Left kidney (tissue), 2 donors: Measurements from ENCODE around the gene CMTR1. TPM values are rescaled to one million over a fixed set of nuclear protein-coding genes. Genes with fewer than 3 reads are reported as not detected.
"Not testable (repeated sequence)": the region's sequence is repeated elsewhere in the genome, so short reads cannot be mapped to it uniquely, and the experiment has no call there.

Source experiments
- DNase-seq: peaks from one replicate; pipeline ENCODE4 v3.0.0-alpha.2; 2013
- polyA plus RNA-seq: library from polyadenylated mRNA; unstranded; fragments of 120-200 nt; gene quantifications from one replicate; pipeline ENCODE4 v1.2.1, GENCODE V29; 2013; ENCODE audit not compliant: insufficient read length

CMTR1 gene
- polyA plus RNA-seq, 1 donor, result 53.8 TPM

DNA sequence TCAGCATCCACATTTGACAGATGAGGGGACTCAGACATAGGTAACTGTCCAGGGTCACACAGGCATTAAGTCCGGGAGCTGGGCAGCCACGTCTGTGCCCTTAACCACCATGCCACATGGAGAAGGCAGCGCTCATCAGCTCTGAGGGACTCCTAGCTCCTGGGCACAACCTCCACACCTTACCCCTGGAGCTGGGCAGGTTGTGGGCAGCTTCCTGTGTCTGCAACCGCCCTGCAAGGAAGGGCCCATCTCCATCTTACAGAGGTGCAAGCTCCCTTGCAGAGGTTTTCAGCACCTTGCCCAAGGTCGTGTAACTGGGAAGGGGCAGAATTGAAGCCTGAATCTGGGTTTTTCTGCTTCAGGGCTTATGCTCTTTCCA is 58.8 kb downstream of the CMTR1 start:
- DNase-seq, result no peak

DNA sequence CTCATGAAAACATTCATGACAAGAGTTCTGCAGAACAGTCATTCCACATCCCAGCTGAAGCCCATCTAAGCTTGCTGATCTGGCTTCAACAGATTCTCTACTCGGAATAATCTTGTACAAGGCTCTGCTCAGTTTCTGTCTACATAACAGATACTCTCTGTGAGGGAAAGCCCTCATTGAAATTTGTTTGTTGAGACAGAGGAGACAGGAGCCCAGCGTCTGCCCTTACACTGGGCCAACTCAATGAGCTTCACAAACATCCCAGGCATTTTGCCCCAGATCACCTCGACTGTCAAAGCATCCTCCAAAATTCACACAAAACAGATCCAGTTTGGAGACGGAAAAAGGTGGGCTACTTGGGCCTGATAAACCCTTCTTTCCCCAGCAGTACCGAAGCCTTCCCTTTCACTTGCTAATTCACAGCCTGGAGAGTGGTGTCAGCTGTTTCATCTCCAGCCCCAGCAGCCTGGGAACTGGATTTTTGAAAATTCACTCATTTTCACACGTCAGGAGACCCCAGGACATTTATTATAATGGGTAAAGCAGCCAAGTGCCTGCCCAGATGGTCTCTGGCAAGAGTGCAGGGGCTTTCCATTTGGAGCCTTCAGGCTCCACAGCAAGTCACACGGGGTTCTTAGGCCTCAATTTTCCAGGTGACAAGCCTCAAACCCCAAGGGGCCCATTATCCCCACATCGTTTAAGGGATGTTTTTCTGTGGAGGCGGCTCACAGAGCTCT is 59.4 kb downstream of the CMTR1 start:
- no peak for DNase-seq

DNA sequence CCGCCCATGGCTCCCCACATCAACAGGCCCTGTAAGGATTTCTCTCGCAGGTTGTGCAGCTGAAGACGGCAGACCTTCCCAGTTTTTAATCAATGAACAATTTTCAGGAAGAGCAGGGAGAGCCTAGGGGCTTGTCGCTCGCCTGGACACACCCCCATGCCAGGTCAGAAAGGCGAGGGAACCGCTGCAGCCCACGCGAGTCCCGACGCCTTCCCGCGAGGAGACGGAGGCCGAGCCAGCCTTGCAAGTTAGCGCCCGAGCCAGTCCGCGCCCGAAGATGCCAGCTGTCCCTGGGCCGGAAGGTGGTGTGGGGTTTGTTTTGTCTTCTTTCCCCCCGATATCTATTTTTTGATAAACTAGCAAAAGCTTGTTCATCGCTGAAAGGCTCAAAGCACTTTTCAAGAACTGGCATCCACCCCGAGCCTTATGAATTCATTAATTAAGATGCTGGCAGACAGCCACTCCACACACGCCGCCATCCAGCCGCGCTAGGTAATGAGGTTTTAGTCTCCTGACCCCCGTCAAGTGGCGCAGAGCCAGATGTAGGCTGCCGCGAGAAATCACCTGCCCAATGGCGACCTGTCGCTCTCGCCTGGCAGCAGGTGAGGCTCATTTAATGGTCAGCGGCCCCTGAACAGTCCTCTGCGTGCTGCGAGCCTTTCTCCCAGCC is 60.1 kb downstream of the CMTR1 start:
- no peak for DNase-seq

DNA sequence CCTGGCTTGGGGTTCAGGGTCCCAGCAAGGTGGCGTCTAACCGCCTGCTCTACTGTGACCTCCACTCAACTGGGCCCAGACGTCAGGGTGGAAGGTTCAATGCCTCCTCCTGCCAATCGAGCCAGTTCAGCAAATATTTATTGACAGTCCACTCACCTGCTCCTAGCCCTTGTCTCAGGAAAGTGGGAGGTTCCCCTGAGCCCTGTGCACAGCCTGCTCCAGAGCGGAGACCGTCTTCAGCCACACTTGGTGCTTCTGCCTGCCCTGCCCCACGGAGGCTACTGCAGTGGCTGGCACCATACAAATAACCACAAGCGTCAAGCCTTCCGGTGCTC is 60.6 kb downstream of the CMTR1 start:
- no peak for DNase-seq

DNA sequence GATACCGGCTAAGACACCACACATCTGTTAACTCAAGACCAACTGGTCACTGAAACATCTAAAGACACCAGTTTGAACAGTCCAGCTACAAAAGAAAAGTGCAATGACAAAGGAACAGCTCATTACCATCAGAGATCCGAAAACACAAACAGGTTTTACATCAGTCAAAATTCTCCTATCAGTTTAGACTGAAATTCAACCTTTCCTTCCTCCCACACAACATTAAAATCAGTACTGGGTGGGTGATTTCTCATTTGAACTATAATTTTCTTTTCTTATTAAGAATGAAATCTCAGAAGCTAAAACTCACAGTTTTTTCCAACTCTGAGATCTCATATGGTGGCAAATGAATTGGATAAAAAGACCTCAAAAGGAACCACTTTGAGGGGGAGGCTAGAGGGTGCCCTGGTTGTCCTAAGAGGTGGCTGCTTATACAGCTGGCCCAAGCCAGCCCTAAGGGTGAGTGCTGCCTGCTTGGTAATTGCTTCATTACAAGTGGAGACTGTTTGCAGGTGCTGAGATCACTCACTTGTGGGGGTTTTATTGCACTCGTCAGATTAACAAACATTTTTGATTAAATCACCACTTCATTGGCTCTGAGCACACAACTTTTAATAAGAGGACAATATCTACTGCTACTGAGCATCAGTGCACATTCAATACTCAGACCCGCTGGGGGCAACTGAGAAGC is 62.4 kb downstream of the CMTR1 start:
- DNase-seq, result no peak

DNA sequence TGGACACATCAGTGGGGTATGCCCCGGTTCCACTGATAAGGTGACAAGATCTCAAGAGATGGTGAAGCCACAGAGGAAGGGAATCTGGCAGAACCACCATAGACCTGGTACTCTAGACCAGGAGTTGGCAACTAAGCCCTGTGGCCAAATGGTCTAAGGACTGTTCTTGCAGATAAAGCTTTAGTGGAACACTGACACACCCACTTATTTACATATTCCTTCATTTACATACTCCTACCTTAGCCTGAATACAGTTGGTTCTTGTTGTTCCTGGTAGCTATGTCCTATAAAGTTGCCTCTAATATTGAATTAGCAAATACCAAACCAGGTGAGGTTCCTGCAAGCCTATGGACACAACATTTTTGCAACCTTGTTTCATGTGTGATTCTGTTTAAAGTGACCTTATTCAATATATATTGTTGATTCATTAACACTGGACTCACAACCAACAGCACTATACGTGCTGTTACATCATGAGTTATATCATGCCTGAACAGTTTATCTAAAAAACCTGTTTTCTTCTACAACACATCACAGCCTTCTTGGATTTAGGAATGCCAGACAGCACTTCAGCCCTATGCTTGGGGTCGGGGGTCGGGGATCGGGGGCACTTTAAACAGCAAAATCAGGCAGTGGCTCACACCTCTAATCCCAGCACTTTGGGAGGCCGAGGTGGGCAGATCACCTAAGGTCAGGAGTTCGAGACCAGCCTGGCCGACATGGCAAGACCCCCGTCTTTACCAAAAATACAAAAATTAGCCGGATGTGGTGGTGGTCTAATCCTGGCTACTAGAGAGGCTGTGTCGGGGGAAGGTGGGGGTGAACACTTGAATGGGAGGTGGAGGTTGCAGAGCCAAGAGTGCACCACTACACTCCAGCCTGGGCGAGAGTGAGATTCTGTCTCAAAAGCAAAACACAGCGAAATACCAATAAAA is 64.2 kb downstream of the CMTR1 start:
- DNase-seq, result no peak

DNA sequence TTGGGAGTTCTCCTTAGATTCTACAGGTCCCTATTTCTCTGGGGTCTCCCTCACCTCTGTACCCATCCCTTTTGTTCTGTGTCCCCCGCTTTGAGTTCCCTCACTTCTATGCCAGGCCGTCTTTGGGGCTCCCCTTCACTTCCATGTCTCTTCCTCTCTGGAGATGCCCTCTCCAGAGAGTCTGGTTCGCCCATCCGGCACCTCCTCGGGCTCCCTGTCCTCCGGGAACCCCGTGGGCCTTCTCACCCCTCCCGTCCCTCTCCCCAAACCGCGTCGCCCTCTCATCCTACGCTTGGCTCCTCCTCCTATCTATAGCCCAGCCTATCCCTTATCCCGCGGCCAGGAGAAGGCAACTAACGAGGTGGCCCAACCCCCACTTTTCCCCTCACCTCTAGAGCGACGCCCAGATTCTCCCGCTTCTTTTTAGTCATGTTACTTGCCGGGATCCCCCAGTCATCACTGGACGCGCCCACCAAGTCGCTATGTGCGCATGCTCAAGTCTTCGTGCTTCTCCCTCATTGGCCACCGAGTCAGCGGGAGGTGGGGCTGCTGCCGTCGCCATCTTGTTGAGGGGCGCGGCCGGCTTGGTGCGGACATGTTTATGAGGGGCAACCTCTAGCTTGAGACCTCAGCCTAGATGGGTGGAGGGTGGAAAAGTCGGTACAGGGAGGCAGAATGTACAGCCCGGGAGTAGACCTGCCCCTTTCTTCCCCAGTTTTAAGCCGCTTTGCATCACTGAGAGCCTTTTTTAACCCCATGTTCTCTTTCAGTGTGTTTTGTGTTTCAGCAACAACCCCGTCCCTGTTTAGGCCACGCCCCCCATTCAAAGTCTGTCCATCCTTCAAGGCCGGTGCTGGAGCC is 66.6 kb downstream of the CMTR1 start, which contains the start of gene CCDC167:
Gene CCDC167 (minus strand): TSS at position 461 of the 861 bp plus-strand sequence. CDS start 30 bp downstream, at position 431.
- peak; percentile 97 for DNase-seq

DNA sequence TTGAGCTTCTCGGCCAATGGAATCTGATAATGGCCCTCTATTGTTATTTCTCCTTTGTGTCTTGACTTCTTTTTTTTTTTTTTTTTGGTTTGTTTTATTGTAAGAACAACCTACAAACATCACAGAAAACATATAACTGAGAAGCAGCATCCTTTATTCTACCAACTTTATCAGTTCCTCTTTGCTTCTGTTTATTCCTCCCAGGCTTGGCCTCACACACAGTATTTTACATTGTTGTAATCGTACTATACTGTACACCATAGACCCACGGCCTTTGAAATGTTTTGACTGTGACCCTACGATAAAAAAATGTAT is 67.2 kb downstream of the CMTR1 start:
- no peak for DNase-seq

DNA sequence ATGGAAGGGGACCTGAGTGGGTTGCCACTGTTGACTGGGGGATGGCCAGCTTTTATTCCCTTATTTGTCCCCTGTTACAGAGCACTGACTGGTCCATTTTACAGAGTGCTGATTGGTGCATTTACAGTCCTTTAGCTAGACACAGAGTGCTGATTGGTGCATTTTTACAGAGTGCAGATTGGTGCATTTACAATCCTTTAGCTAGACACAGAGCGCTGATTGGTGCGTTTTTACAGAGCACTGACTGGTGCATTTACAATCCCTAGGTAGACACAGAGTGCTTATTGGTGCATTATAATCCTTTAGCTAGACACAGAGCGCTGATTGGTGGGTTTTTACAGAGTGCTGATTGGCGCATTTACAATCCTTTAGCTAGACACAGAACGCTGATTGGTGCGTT is 67.9 kb downstream of the CMTR1 start:
- DNase-seq, result not testable (repeated sequence)

DNA sequence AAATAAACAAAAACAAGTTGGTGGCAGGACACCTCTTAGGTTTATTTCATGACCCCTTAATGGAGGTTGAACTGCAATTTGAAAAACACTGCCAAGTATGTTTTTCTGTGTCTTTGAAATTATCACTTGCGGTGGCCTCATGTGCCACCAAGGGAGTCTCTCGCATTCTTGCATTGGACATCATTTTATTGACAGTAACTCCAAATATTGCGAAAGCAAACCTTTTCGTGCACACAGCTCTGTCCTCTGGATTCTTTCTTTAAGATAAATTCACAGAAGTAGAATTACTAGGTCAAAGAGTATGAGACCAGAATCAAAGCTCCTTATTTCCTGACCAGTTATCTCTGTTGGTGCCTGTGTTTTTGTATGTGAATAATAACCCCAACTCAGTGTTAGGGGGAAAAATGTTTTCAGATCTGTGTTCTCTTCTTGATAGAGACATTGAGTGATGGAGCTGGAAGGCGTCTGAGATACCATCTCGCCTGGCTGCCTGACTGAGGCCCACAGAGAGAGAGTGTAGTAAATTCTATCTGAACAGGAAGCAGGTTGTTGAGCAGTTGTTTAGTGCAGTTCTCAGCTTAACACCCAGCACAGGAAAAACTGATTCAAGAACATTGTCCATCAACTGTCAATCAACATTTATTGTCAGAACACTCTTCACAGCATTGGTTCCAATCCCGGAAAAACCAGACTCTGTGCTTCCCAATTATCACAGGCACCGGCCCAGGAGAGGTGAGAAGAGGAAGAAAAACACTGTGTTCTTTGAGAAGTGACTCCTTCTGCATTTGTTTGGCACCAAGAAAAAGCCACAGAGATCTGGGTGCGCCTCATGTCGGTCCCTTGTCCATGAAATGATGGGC is 68.8 kb downstream of the CMTR1 start:
- no peak for DNase-seq

DNA sequence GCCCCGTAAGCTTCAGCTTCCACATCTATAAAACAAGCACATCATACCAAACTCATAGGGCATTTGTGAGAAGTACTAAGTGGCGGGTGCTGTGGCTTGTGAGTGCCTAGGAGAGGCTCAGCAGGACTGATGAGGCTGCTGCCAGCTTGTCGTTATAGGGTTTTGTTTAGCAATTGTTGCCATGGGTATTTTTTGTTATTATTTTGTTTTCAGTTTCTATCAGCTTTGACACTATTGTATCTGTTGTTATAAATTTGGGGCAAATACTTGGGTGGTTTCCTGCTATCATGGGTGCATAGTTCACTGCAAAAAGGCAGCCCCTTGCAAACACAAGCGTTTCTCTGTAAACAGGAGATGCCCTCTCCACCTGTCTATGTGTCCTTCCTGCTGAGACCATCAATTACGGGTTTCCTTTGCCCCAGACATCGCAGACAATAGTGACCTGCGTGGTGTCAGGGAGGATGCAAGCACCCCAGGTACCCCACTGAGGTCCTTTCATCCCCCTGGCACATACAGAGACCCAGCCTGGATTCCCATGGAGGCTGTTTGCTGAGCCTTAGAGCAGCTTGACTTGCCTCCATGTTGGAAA is 69.8 kb downstream of the CMTR1 start:
- no peak for DNase-seq

DNA sequence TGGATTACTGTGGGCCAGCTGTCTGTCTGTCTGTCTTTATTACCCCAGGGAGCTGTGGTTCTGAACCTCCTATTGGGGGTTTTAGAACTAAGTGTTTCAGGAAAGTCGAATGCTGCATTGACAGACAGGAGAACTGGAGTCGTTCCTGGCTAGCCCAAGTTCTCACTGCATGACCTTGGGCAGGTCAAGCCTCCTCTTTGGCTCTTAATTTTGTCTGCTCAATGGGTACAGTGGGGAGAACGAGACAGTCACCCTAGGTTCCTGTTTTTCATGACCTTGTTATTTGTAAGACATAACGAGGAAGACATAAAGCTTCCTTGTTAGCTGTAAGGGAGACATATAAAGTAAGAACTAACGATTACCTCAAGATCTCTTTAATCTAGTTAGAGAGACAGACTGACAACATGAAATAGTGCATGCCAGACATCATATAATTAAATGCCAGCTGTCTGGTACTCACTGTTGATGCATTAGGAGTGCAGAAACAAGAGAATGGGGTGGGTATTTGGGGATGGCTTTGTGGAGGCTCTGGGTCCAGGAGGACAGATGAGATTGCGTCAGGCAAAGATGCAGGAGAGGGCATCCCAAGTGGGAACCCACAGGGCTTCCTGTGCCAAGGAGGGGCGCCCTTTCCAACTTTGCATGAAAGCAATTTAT is 70.4 kb downstream of the CMTR1 start:
- no peak for DNase-seq

DNA sequence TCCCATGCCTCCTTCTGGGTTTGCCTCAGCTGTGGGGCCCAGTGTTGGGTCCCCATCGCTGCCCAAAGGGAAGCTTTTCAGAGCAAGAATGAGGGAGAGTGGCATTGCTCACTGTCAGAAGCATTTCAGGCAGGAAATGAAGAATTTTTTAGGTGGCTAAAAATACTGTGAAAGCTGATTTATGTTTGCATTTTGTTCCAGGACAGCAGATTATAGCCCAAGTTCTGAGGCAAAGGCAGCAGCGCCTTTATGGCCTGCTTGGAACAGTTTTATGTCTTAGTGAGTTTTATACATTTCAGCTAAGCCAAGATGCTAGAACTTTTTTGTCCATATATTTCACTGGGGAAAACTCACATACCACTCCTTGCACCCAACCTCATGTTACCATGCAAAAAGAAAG is 71.0 kb downstream of the CMTR1 start:
- no peak for DNase-seq

DNA sequence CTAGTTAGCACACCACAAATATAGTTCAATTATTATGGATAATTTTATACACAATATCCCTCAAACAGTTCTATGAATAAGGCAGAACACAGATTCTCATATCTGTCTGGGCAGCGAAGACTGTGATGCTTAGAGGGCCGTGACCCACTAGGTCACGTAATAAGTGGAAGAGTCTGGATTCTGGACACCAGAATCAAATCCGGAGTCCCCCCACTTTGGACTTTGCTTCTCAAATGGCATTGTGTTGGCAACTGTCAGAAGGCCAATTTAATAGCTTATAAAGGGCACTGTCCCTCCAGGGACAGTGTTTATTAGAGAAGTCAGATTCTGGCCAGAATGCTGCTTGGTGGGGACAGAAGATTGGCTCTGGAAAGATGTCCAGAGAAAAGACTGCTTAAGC is 73.5 kb downstream of the CMTR1 start:
- DNase-seq, result no peak

DNA sequence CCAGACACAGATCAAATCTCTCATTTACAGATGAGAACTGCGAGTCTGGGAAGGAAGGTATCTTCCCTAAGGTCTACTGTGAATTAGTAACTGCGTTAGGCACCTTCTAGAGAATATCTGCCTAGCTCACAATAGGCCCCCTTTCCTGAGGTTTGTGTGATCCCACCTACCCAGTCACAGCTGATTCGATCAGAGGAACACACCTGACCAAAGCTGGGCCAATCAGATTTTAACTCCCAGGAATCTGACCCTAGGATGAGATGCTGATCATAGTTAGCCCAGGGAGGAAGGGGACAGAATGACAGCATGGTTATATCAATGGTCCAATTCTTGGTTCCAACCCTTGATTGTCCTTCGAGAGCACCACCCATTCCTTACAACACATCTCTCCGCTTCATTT is 74.1 kb downstream of the CMTR1 start:
- no peak for DNase-seq

DNA sequence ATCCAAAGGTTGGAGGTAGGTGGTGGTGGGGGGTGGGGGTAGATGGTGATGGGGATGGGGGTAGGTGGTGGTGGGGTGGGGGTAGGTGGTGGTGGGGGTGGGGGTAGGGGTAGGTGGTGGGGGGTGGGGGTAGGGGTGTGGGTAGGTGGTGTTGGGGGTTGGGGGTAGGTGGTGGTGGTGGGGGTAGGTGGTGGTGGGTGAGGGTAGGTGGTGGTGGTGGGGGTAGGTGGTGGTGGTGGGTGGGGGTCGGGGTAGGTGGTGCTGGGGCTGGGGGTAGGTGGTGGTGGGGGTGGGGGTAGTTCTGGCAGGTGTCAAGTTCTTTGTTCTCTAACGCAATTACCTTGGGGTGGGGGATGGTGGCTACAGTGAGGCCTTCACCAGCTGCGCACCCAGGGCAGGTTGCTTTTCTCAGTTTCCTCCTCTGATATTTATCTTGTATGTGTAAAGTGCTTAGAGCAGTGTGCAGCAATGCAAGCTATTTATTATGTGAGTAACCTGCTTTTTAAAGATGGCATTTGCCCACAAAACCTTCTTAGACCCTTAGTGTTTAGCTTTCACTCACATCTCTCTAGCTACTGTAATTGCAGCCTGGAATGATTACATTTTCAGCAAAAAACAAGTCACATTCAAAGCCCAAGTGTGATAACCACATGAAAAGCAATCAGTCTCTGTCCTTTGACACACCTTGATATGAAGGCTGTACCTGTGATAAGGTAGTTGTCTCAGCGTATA is 74.8 kb downstream of the CMTR1 start:
- DNase-seq, result no peak

DNA sequence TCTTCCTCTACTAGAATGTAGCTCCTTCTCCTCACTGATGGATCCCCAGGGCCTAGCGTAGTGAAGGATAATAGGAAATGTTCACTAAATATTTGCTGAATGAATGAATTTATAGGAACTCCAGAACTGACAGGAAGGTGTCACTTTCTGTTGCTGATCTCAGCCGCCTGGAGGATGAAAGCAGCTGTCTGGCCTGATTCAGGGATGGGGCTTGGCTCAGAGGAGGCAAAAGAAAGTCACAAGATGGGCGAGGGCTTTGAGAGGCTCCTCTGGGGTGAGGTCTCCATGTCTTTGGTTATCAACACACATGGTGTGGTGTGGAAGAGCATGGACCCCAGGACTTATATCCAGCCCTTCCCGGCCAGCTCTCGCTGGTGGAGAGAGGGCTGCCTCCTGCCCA is 78.2 kb downstream of the CMTR1 start:
- DNase-seq, result no peak

DNA sequence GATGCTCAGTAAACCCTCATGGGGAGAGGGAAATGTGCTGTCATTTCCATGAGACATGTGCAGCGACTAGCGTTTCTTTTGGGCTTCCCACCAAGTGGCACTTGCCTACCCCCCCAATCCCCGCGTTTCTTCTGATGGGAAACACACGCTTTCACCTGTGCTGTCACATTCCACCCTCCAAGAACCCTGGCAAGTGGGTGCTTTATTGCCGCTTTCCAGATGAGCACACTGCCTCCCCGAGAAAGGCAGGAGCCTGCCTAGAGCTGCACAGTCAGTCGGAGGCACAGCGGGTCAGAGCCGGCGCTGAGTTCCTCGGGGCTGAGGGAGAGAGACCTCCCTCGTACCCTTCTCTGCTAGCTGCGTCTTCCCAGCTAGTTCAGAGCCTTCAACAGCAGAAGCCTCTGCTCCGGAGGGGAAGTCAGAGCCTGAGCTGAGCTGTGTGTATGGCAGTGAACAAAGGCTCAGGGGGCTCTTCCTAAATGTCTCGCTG is 78.9 kb downstream of the CMTR1 start:
- DNase-seq, result no peak
